Thoracic aorta (tissue), 2 donors: ENCODE measurements around the gene MACO1. TPM values are rescaled to one million over a fixed set of nuclear protein-coding genes. Genes with fewer than 3 reads are reported as not detected.

Experiments
- ATAC-seq: fragments of 150-250 bp; one replicate; pipeline ENCODE4 v1.8.0; 2017; ENCODE audit warnings: low read depth; ENCODE audit not compliant: insufficient number of reproducible peaks, low FRiP score
- DNase-seq: peaks from one replicate; pipeline ENCODE4 v3.0.0-alpha.2; 2020; ENCODE audit warnings: low spot score
- H3K27ac ChIP-seq, 2 donors: fragments of 200-600 bp; sonication (generic); 1 replicate in 1 of 2; 2 replicates in 1 of 2; pipeline ENCODE4 v1.5.1; 2016; ENCODE audit warnings: mild to moderate bottlenecking in 2 of 2, moderate library complexity in 2 of 2
- H3K27me3 ChIP-seq: fragments of 200-600 bp; sonication (generic); replicated peaks from 2 replicates; pipeline ENCODE4 v1.6.0; 2016; ENCODE audit warnings: mild to moderate bottlenecking; ENCODE audit not compliant: insufficient read depth
- H3K36me3 ChIP-seq: fragments of 200-600 bp; sonication (generic); one replicate; pipeline ENCODE4 v1.5.1; 2016
- H3K4me1 ChIP-seq, 2 donors: fragments of 200-600 bp; sonication (generic); 1 replicate in 1 of 2; 2 replicates in 1 of 2; pipeline versions ENCODE4 v1.5.1 to v1.6.0; 2016; ENCODE audit warnings: low read depth in 2 of 2, mild to moderate bottlenecking in 1 of 2; ENCODE audit not compliant: control insufficient read depth in 1 of 2
- H3K4me3 ChIP-seq: fragments of 200-600 bp; sonication (generic); 2 replicates; pipeline ENCODE4 v1.5.1; 2016; ENCODE audit warnings: mild to moderate bottlenecking
- H3K9me3 ChIP-seq: fragments of 200-600 bp; sonication (generic); 2 replicates; pipeline ENCODE4 v1.5.1; 2016
- total RNA-seq, 2 donors: library from RNA; depleted of rRNA; stranded (reverse); fragments of >200 nt; gene quantifications; one replicate each; pipeline versions ENCODE4 v1.1.0 to v1.2.3, GENCODE V29; 2016
- TF ChIP-seq, protein P1 (sequence below): fragments of 200-600 bp; sonication (generic); IDR thresholded peaks from one replicate; pipeline ENCODE4 v1.5.1; 2019; ENCODE audit warnings: antibody characterized with exemption

The MACO1 gene
- total RNA-seq, 2 donors from 2014 or later, result 15.2 to 18.8 TPM

DNA sequence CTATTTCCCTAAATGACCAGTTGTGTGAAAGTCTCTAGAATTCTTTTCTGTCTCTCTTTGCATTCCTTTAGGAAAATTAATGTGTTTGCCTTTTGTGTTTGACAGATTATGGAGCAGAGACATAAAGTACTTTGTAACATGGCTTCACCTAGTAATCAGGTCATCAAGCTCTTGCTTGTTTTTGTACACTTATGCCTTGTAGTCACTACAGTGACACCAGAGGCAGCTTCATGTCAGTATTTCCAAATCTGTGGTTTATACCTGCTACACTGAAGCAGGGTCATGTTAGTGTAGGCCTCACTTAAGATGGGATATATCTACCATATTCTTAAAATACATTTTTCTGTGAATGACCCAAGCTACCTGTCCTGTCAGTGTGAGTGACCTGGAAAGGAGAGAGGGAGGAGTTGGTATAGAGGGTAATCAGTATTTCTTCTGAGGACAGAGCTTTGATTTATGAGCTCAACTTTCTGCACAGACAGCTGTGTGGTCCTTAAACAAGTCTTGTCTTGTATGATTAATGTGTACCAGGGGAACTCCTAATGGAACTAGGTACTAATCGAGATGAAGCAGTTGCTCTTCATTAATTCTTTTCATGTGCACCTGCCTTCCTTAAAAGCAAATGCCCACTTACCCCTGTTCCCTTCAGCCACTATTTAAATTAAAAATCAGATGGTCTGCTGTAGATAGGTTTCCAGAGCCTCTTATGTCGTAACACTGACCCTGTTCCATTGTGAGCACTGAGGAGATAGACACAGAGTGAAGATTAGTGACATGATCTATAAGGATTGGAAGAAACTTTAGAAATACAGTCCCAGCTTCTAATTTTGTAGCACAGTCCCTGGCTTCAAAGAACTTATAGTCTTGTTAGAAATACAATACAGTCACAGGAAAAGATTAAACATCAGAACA is 45.7 kb downstream of the MACO1 start:
- Histone ChIP-seq H3K36me3 (no peaks in the 10 kb centered on the region), H3K27me3 (no peaks in the 10 kb centered on the region), H3K4me3 (no peak overlapping the region), H3K27ac (no peak overlapping the region), H3K4me1 (peaks cover 12 to 35% of the 10 kb centered on the region in 2 donors), H3K9me3 (no peaks in the 10 kb centered on the region)
- DNase-seq, result no peak
- no peak for ATAC-seq
- TF ChIP-seq, protein P1, sequence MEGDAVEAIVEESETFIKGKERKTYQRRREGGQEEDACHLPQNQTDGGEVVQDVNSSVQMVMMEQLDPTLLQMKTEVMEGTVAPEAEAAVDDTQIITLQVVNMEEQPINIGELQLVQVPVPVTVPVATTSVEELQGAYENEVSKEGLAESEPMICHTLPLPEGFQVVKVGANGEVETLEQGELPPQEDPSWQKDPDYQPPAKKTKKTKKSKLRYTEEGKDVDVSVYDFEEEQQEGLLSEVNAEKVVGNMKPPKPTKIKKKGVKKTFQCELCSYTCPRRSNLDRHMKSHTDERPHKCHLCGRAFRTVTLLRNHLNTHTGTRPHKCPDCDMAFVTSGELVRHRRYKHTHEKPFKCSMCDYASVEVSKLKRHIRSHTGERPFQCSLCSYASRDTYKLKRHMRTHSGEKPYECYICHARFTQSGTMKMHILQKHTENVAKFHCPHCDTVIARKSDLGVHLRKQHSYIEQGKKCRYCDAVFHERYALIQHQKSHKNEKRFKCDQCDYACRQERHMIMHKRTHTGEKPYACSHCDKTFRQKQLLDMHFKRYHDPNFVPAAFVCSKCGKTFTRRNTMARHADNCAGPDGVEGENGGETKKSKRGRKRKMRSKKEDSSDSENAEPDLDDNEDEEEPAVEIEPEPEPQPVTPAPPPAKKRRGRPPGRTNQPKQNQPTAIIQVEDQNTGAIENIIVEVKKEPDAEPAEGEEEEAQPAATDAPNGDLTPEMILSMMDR, result no peak

DNA sequence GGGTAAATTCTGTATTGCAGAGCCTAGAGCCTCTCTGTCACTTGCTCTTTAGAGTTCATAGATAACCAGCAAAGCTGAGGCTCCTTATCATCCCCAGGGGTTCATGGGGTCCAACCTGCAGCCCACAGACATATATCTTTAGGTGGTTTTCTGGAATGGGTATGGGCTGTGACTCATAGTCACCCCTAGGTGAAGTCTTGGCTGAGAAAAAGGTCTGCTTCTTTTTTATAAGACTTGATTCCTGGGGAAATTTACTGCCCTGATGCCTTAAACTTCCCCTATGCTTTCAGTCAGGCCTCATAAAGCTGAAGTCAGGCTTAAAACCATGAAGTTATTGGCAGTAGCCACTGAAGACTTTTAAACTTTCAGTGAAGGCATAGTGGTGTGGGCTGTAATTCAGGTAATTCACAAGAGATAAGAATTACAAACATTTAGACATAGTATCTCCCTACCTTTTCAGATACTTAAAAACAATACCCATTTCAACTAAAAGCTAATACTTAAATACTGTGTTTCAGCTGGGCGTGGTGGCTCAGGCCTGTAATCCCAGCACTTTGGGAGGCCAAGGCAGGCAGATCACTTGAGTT is 46.8 kb downstream of the MACO1 start:
- H3K27ac ChIP-seq, result no peak overlapping the region
- no peak overlapping the region for H3K4me3 ChIP-seq
- peaks cover 12 to 29% of the 10 kb centered on the region in 2 donors for H3K4me1 ChIP-seq
- H3K27me3 ChIP-seq, result no peaks in the 10 kb centered on the region
- no peaks in the 10 kb centered on the region for H3K9me3 ChIP-seq
- ATAC-seq (no peak), DNase-seq (no peak)
- no peaks in the 10 kb centered on the region for H3K36me3 ChIP-seq
- TF ChIP-seq, protein P1, result no peak

DNA sequence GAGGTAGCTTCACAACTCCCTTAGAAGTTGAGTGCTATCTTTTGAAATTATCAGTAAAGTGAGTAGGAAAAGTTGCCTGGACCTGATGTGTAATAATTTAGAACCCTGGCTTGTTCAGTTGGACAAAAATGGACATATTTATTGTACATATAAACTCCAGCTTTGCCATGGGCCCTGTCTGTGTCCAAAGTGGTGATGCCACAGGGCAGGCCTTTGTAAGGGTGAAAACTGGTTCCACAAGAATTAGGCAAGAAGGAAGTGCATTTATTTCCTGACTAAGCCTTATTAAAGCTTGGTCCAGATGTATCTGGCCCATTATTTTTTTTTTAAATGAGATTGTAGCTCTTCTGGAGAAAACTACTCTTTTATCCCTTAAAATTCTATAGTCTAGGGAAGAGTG is 47.9 kb downstream of the MACO1 start:
- DNase-seq (no peak), ATAC-seq (no peak)
- Histone ChIP-seq H3K27ac (no peak overlapping the region), H3K9me3 (no peaks in the 10 kb centered on the region), H3K27me3 (no peaks in the 10 kb centered on the region), H3K4me1 (peaks cover 12 to 27% of the 10 kb centered on the region in 2 donors), H3K4me3 (no peak overlapping the region), H3K36me3 (no peaks in the 10 kb centered on the region)
- TF ChIP-seq, protein P1, result no peak

DNA sequence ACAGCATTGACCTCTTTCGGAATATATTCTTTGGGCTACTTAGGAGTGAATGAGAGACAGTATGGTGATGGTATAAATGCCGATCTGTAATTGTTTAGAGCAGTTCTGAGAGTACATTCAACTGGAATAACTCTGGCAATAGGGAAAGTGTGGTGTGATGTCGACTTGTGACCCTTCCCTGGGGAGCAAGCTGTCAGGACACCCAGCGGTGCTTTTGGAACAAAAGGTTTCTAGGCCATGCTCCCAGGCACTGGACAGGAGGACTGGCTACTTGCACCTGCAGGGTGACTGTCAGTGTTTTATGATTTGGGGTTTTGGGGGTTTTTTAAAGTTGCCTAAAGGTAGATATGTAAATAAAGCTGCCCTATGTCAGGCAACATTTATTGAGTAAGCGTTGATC is 50.9 kb downstream of the MACO1 start:
- Histone ChIP-seq H3K27me3 (no peaks in the 10 kb centered on the region), H3K4me1 (peaks cover 4 to 18% of the 10 kb centered on the region in 2 donors), H3K36me3 (peaks cover 5% of the 10 kb centered on the region), H3K9me3 (no peaks in the 10 kb centered on the region), H3K4me3 (no peak overlapping the region), H3K27ac (no peak overlapping the region)
- DNase-seq, result no peak
- TF ChIP-seq, protein P1, result no peak
- no peak for ATAC-seq

DNA sequence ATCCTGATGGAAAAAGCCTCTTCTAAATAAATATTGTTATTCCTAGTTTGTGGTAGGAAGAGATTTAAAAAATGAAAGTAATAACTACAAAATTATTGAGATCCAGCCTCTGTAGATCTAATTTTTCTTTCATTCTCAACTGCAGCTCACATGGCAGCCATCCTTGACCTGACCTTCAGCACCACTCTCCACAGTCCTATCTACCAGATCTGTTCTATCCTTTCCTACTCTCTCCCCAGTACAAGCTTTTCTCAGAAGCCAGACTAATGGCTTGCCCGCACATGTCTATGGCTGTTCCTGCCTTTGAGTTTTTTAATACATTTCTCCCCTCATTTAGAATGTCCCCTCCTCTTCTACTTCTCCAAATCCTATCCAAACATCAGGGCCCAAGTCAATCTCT is 51.5 kb downstream of the MACO1 start:
- Histone ChIP-seq H3K4me3 (no peak overlapping the region), H3K27ac (no peak overlapping the region), H3K9me3 (no peaks in the 10 kb centered on the region), H3K4me1 (peaks cover 4 to 18% of the 10 kb centered on the region in 2 donors), H3K27me3 (no peaks in the 10 kb centered on the region), H3K36me3 (peaks cover 5% of the 10 kb centered on the region)
- TF ChIP-seq, protein P1, result no peak
- ATAC-seq, result no peak
- no peak for DNase-seq
